GM21576 (cell line): ENCODE results near the gene RANBP17.
"Not testable (repeated sequence)": the region's sequence is repeated elsewhere in the genome, so short reads cannot be mapped to it uniquely, and the experiment has no call there.

Experiments
- ATAC-seq: cut with Tn5 transposase; IDR thresholded peaks from one replicate; pipeline ENCODE4 v1.9.1; 2021; ENCODE audit warnings: mild to moderate bottlenecking, moderate library complexity; ENCODE audit not compliant: unreplicated experiment

The RANBP17 gene

DNA sequence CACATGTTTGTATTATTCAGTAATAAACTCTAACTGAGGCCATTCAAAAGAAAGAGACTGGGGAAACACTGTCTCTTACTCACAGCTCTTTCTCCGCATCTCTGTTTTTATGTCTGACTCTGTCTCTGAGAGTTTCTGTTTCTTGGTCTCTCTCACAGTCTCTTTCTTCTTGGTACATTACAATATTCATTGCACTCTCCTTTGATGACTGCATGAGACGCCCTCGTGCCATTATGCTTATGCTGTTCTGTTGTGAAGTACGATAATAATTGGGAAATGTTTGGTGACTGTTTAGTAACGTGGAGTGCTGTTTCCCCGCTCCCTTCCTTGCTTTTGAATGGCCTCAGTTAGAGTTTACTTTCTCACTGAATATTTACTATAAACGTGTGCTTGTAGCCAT, 421.9 kb downstream of the RANBP17 start:
- no peak for ATAC-seq

DNA sequence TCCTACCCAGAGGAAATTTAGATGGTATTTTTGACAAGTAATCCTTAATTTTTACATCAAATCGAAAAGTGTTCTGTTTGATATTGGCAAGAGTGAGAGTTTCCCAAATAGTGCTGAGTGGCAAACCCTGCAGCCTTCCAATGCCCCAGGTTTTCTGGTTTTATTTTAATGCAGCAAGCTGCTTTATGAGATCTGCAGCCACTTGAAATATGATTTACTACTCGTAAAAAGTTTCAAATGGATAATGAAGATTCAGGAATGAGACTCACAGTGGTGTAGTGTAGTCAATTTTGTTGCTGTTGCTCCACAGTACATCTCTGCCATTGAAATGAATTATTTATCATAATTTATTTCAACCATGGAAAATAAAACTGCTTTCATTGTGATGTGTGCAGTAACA, 423.6 kb downstream of the RANBP17 start:
- ATAC-seq, result no peak

DNA sequence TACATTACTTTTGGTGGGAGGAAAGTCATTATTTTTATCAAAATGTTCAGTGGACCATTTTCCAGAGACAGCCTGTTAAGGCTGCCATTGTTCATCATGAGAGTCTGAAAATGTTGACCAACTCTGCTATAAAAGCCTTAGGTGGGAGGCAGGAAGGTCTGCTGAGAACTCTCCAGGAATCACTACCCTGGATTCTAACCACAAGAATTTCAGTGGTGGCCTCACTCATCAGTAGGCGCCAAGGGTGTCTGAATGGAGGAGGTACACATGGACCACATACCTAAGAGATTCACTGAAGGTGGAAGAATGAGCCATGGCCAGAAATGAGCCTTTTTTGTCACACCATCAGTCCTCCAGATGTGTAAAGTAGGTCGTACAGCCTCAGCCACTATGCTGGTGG, 426.2 kb downstream of the RANBP17 start:
- no peak for ATAC-seq

DNA sequence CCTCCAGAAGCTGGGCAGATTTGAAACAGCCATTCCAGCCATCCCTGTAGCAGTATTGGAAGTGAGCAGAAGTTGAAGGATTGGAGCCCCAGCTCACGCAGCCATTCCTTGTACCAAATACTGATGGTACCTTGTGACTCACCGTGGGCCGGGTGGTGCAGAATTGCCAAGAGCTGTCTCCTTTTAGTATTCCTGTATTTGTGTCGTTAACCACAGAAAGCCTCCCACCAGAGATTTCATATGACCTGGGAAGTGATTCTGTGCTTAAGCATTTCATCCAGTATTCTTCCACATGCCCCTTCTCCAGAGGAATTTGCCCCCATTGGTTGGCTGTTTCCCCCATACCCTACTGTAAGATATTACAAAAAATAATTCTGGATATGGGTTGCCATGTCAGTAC, 429.6 kb downstream of the RANBP17 start:
- ATAC-seq, result no peak

DNA sequence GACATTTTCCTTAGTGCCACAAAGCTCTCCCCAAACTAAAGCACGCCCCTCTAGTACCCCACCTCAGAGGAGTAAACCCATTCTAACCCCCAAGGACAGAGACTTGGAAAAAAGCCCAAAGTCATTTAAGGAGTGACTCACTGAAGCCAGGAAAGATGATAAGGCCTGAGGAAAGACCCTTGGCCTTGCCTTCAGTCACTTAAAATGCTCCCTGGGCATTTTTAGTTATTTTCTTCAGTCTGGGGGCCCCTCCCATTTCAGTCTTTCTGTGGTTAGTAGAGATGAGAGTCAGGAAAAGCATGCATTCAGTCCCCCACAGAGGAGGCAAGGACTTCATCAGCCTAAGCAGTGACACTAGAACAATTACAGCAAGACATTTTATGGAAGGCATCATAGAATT, 433.5 kb downstream of the RANBP17 start:
- no peak for ATAC-seq

DNA sequence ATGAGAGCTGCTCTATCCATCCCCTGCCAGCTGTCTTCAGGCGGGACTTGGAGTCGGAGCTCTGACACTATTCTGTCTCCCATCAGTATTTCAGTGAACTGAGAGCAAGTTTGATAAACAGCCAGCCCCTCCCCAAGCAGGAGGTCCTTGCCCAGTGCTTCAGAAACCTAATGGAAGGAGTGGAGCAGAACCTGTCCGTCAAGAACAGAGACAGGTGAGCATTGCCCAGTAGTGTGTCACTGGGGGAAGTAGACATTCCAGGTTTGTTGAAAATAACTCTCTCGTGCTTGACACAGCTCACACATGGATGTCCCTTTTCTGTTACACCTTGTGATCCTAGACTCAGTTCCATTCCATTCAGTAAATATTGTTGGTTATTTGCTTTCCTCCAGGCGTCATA, 434.0 kb downstream of the RANBP17 start:
- no peak for ATAC-seq

DNA sequence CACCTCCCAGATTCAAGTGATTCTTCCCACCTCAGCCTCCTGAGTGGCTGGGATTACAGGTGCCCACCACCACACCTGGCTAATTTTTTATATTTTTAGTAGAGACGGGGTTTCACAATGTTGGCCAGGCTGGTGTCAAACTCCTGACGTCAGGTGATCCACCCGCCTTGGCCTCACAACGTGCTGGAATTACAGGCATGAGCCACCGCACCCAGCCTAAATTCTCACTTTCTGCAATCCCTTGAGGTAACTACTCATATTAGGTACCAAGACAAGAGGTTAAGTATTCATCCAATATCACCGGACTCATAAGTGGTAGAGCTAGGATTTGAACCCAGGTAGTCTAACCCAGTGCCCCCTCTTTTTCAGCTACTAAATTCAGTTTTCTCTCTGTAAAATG, 436.1 kb downstream of the RANBP17 start:
- ATAC-seq, result not testable (repeated sequence)

DNA sequence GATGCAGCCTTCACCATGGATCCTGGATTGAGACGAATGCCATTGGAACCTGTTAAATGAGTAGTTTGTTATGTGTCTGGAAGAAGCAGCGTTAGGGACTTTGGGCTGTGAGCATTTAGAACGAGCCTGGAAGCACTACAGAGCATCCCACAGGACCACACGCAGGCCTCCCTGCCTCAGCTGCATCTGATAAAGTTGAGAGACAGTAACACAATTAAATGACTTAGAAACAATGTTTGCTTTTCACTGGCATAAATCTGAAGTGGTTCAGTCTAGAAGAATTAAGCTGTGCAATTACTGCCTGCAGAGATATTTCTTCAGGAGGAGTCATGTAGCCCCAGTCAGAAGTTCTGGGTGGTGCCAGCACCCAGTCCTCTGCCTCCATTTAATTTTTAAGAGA, 437.4 kb downstream of the RANBP17 start:
- no peak for ATAC-seq

DNA sequence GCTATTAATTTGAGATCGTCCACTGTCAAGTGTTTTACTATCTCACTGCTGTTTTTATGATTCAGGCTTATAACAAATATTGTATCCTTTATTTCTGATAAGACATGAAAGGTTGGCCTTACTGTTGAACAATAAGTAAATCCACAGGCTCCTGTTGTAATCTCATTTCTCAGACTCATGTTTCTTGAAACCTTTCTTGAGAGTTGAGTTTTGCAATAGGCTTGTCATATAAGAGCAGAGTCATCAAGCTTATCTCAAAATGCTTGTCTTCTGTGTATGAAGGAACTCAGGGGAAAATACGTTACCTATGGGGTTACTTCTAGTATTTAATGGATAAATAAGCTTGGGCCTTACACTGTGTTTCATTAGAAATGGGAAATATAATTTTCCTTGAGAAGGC, 438.0 kb downstream of the RANBP17 start:
- ATAC-seq, result no peak

DNA sequence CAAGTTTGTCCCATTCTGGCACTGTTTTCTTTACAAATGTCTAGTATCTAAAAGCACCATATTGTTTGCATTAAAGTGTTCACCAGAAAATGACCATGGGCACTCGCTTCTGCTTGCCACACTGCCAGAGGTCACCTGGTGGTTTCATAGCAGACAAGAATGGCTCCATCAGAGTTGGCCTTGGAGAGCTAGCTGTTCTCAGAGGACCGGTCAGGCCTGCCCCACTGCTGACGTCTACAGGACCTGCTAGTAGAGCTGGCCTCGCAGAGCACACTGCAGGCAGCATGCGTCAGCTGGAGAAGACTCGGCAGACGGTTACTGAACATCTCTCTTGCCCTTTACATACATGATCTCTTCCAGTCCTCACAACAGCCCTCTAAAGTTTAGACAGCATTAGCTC, 438.5 kb downstream of the RANBP17 start:
- no peak for ATAC-seq

DNA sequence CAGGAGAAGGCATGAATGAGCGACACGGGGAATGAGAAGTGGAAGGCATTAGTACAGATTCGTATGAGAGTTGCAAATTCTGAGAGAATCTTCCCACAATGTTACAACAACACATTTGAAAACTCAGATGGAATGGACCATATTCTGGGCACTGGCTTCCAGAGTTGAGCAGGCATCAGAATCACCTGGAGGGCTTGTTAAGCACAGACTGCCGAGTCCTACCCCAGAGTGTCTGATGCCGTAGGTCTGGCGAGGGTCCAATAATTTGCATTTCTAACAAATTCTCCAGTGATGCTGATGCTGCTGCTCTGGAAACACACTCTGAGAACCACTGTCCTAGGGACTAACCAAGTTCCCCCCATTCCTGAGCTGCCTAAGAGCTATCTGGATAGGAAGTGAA, 444.3 kb downstream of the RANBP17 start:
- no peak for ATAC-seq

DNA sequence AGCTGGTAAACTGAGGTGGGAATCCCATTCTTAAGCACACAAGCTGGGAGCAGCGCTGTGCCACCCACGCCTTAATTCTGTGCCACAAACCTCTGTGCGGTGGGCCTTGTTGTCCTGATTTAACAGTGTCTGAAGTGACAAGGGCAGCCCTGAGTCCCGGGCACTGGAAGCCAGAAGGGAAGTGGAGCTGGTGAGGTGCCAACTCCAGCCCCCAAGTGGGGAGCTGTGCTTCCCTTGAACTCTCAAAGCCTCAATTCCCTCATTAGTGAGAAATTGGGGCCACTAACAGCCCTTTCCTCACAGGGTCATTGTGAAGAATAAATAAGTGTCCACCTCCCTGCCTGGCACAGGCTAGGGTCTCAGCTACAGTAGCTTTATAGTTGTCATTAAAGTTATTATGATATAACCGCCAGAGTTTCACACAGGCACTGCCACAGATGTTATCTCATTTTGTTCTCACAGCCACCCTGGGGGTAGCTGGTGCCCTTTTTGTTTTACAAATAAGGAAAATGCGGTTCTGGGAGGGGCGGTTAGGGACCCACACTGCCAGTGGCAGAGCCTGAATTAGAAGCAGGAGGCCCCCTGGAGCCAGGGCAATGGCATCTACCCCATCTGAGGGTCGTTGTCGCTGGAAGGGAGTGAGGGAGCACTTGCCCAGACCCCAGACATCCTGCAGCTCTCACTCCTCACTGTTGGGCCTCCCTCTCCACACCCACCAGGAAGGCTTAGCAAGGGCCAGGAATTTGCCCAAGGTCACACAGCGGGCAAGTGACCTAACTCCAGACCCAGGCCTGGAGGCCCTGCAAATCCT, 445.2 kb downstream of the RANBP17 start:
- no peak for ATAC-seq

DNA sequence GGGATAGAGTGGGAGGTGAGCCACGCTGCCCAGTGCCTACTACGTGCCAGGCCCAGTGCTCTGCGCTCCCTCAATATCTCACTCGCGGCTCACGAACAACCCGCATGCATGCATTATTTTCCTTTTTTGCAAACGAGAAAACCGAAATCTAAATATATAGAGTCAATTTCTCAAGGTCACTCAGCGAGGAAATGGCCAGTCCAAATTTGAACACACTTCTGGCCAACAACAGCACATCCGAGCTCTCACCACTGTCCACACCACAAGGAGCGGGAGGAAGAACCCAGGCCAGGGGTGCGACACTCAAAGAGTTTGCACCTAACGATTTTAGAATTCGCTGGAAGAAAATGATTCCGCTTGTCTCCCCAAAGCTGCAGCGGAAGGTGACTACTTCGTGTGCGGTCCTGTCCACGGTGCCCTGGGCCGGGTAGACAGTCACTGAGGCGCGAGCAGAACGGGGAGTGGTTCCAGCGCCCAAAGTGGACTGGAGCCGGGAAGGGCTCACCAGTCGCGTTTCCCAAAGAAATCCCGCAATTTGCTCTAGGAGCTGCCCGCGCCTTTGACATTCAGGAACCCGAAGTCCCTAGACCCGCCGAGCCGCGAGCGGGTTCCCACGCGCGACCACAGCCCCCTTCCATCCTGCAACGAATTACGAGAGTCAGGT, 446.1 kb downstream of the RANBP17 start:
- no peak for ATAC-seq

DNA sequence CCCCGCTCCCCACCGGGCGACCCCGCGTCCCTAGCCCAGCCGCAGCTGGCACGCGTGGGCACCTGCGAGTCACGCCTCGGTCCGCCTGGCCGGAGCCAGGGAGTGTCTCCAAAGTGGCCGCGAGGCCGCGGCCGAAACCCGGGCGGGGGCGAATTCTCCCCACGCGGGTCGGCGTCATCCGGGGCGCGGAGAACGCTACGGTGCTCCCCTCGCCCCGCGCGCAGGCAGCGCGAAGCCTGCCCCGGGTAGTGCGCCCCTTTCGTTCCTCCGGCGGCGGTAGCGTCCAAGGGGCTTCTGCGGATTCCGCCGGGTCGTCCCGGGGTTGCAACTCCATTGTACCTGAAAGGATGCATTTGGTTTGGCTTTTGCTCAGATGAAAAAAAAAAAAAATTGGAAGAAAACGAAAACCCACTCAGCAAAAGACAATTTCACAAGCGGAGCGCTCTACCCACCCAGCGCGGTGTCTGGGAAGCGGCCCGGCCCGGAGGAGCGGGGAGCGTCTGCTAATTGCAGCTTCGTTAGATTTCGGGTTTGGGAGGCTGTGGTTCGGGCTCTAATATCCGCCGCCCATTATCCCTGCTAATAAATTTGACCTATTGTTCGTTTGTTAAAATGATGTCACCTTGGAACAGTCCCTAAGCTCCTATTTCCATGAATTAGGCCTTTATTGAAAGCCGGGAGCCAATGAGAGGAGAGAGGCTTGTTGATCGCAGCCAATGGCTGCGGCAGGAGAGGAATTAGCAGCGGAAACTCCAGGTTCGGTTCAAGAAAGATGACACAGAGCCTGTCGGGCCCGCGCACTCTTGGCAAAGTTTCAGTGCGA, 446.8 kb downstream of the RANBP17 start, which contains the start of gene TLX3:
TLX3 (plus strand) TSS at position 796 of the 823 bp plus-strand sequence. CDS start 118 bp downstream, outside the sequence.
- no peak for ATAC-seq

DNA sequence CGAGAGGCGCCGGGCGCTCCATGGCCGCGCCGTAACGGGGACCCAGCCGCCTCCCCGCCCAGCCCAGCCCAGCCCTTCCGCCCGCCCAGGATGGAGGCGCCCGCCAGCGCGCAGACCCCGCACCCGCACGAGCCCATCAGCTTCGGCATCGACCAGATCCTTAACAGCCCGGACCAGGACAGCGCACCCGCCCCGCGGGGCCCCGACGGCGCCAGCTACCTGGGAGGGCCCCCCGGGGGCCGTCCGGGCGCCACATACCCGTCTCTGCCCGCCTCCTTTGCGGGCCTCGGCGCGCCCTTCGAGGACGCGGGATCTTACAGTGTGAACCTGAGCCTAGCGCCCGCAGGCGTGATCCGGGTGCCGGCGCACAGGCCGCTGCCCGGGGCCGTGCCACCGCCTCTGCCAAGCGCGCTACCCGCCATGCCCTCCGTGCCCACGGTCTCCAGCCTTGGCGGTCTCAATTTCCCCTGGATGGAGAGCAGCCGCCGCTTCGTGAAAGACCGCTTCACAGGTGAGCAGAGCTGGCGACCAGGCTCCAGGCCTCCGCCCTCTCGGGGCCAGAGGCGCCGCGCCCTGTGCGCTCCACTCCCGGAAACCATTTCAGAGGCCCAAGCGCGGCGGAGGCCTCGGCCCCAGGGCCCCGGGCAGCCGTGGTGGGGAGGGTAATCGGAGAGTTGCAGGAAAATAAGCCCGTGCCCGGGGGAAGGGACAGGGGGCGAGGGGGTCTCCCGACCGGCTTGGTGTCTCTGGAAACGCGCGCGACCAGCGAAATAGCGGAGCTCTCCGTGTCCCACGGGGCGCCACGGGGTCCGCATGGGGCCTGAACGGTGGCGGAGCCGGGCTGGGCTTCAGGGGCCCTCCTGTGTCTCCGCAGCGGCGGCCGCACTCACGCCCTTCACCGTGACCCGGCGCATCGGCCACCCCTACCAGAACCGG, 447.7 kb downstream of the RANBP17 start:
- ATAC-seq, result no peak

DNA sequence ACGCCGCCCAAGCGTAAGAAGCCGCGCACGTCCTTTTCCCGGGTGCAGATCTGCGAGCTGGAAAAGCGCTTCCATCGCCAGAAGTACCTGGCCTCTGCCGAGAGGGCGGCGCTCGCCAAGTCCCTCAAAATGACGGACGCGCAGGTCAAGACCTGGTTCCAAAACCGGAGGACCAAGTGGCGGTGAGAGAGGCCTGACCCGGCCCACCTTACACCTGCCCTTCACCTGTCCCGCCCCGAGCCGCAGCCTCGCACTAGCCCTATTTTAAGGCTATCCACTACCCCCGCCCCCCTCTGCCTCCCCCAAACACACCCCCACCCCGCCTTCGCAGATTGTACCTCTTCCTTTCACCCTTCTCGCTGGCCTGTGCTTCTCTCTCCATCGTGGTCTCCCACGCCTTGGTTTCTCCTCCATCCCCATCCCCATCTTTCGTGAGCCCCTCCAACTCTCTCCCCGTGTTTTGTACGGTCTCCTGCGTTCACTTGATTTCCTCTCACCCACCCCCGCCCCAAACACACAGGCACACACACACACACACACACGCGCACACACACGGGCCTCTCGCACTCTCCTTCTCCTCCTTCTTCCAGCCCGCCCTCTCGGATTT, 448.5 kb downstream of the RANBP17 start:
- no peak for ATAC-seq

DNA sequence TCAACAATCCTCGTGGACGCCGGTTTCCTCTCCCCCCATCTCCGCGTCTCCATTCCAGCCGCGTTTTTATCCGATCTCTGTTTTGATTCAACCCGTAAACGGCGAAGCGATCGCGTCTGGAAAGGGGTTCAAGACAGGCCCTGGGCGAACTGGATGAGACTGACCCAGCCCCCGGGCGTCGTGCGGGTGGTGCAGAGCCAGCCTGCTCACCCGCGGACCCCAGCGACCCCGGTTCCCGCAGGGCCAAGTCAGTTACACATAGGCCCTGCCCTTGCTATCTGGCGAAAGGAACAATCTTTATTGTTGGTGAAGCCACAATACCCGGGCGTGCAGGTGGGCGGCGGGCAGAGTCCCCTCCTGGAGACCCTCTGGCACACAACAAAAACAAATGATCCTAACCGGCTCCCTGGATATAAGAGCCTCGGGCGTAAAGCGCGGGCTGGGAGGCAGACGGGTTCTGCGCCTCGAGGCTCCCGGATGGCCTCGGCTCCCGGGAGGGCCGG, 449.1 kb downstream of the RANBP17 start:
- no peak for ATAC-seq

DNA sequence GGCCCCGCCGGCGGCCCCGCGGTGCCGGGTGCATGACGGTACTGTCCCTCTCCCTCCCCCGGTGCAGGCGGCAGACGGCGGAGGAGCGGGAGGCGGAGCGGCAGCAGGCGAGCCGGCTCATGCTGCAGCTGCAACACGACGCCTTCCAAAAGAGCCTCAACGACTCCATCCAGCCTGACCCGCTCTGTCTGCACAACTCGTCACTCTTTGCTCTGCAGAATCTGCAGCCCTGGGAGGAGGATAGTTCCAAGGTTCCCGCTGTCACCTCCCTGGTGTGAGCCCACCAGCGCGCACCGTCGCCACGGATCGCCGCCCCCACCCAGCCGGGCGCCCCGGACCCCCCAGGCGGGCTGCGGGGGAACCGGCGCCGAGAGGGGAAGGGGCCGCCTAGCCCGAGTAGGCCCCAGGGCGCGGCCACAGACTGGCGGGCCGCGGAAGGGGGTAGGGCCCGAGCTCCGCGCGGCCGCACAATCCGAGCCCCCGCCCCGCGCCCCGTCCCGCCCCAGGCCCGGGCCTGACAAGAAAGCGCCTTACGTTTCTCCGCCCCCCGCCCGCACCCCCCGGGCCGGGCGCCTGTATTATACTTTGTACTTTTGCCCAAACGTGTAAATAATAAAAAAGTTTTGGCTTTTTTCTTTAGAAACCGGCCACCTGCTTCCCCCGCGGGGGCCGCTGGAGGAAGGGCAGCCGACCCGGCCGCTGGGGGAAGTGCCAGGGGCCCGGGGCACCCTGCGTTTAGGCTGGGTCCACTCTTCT, 449.7 kb downstream of the RANBP17 start:
- no peak for ATAC-seq
